Epithelial cell of esophagus (primary cell): ENCODE data around the gene RAPGEF3.
A peak's percentile ranks its signal among the peaks of the same experiment; 100 is the strongest.

ENCODE experiments used
- DNase-seq: peaks from one replicate; pipeline ENCODE4 v3.0.0; 2010; ENCODE audit warnings: low read depth
- H3K4me3 ChIP-seq: 2 replicates; pipeline ENCODE4 v1.5.1; 2011; ENCODE audit warnings: mild to moderate bottlenecking, low read length, control low read depth
- CTCF ChIP-seq: IDR thresholded peaks from 2 replicates; pipeline ENCODE4 v1.5.1; 2011; ENCODE audit warnings: low read depth, mild to moderate bottlenecking, low read length, control low read depth, inconsistent platforms; ENCODE audit not compliant: insufficient read depth; ENCODE audit errors: missing control alignments

Gene RAPGEF3

DNA sequence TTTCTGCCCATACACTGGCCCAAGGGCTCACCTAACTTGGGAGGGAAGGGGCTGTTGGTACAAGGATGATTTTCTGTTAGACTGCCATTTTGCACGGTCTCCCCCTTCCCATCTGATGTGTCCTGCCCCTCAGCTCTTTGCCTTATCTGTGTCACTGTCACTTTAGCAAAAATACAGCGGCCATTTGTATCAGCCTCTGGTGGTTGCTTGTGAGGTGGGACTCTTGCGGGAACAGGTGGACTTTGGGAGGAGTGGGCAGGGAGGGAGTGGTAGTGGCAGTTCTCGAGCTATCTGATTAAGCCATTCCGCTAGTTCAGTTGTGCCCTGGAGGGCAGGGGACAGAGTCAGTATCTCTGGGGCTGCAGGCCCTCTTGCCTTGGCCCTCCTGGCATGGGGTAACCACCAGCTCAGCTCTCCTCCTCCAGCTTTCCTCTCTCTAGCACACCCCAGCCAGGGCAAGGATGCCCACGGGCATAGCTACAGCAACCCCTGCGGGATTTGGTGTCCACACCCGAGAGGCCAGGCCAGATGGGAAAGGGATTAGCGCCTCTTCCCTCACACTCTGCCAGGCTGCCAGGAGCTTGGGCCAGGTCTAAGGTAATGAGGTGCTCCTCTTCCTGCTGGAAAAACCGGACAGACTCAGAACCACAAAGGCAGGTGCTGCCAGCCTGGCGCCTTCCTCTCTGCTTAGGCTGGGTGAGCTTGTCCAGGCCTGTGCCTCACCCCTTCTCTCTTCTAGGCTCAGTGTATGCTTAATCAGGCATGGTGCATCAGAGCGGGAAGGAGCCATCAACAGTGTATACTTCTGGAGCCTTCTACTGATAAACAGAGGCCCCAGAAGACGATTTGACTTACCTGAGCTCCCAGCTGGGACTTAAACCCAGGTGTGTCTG, 23.0 kb upstream of the RAPGEF3 start:
- no peak for TF ChIP-seq CTCF
- DNase-seq: peak; percentile 96
- no peak overlapping the region for H3K4me3 ChIP-seq

GRCh38 chr12:47779943-47780504, 21.3 kb upstream of the RAPGEF3 start:
- DNase-seq: no peak
- H3K4me3 ChIP-seq: no peak overlapping the region
- no peak for TF ChIP-seq CTCF

GRCh38 chr12:47779301-47779942, 20.7 kb upstream of the RAPGEF3 start:
- peak; percentile 82 for DNase-seq

DNA sequence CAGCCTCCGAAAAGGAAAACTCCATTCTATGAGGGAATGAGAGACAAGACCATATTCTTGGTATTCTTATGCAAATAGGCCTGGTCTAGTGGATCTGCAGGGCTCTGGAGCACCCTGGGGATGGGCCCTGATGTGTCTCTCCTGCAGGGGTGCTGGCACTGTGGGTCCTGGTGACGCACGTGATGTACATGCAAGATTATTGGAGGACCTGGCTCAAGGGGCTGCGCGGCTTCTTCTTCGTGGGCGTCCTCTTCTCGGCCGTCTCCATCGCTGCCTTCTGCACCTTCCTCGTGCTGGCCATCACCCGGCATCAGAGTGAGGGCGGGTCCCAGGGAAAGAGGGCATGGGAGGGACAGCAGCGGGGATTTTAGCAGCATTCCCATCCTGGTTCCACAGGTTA, 20.2 kb upstream of the RAPGEF3 start:
- DNase-seq: no peak
- no peak for TF ChIP-seq CTCF
- no peak overlapping the region for H3K4me3 ChIP-seq

More at GRCh38 chr12:47779301-47779942, 20.7 kb upstream of the RAPGEF3 start:
- no peak overlapping the region for H3K4me3 ChIP-seq
- TF ChIP-seq CTCF: peak; percentile 96

DNA sequence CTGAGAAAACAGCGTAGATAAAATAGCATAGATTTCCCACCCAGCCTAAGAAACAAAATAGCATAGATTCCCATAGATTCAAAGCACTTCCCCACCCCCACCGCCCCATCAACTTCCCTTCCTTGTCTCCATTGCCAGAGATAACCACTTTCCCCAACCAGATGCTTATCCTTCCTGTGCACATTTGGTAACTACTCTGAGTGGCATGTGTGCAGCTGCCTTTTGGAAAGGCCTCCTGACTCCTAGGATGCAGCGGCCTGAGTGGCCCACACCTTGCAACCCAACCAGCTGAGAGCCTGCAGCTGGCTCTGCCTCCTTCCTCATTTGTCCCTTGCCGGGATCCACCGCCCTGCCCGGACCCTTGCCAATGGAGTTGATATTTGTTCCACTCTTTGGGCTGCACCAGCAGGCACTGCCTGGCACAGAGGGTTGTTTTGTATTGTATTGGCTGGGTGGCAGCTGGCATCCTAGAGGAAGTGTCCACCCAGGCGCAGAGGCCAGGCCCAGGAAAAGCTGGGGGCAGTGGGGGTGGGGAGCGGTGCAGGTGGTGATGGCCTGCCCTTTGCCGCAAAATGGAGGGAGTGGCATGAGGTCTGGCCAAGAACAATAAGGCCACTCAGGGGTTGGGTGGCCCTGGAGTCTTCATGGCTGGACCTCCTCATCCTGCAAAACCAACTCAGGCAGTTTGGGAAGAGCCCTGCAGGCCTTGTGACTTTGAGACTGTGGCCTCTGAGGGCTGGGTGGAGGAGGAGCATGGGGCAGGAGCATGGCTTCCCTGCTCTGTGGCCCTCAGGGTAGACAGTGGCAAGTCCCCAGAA, 19.3 kb upstream of the RAPGEF3 start:
- H3K4me3 ChIP-seq: no peak overlapping the region
- no peak for DNase-seq
- TF ChIP-seq CTCF: no peak

DNA sequence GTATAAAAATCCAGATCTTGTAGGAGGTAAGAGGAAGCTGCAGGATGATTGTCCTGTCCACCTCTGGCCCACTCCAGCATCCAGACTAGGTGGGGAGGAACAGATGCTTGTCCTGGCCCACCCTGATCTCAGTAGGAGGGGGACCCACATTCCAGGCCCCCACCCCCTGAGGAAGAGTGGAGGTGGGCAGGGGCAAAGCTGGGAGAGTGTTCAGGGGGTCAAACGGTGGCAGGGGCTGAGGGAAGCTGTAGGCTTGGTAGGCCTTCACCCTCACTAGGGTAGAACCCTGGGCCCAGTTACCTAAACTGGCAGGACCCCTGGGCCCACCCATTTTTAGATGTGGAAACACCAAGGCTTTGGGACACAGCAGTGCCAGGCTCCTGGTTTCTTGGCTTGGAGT, 18.5 kb upstream of the RAPGEF3 start:
- no peak for DNase-seq
- no peak for TF ChIP-seq CTCF
- no peak overlapping the region for H3K4me3 ChIP-seq
